Stimulated activated naive CD8-positive, alpha-beta T cell treated with anti-CD3 and anti-CD28 coated beads, Interleukin-15, Interleukin-2, amounts not matched to agents 100 ng/mL and 50 ng/mL, for 24 hours (primary cell): ENCODE measurements around the gene MOGAT1.
"Not testable (repeated sequence)": the region's sequence is repeated elsewhere in the genome, so short reads cannot be mapped to it uniquely, and the experiment has no call there.

Experiments used
- H3K27ac Mint-ChIP-seq: one replicate; pipeline ENCODE4 v1.8.0; 2021; ENCODE audit warnings: mild to moderate bottlenecking, mixed read lengths
- H3K27me3 Mint-ChIP-seq: one replicate; pipeline ENCODE4 v1.8.0; 2021; ENCODE audit warnings: mixed read lengths
- H3K36me3 Mint-ChIP-seq: one replicate; pipeline ENCODE4 v1.8.0; 2021; ENCODE audit warnings: low read depth, mixed read lengths
- H3K4me1 Mint-ChIP-seq: one replicate; pipeline ENCODE4 v1.8.0; 2021; ENCODE audit warnings: low read depth, mixed read lengths
- H3K4me3 Mint-ChIP-seq: one replicate; pipeline ENCODE4 v1.8.0; 2021; ENCODE audit warnings: mild to moderate bottlenecking, mixed read lengths
- H3K9me3 Mint-ChIP-seq: one replicate; pipeline ENCODE4 v1.8.0; 2021; ENCODE audit warnings: mixed read lengths

The MOGAT1 gene

DNA sequence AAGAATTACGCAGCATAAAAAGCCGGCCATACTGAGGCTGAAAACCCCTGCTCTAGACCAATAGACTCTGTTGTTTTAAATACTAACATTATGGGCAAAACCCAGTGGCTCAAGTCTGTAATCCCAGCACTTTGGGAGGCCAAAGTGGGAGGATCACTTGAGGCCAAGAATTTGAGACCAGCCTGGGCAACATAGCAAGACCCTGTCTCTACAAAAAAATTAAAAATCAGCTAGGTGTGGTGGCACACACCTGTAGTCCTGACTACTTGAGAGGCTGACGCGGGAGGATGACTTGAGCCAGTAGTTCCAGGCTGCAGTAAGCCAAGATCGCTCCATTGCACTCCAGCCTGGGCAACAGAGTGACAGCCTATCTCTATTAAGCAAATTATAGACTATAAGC is 84.1 kb downstream of the MOGAT1 start:
- H3K9me3 Mint-ChIP-seq, H3K27ac Mint-ChIP-seq, H3K4me1 Mint-ChIP-seq, H3K36me3 Mint-ChIP-seq, H3K27me3 Mint-ChIP-seq, H3K4me3 Mint-ChIP-seq: not testable (repeated sequence)

- Mint-ChIP-seq H3K27me3 (no peaks in the 10 kb centered on the region), H3K4me3 (no peak overlapping the region), H3K27ac (no peak overlapping the region), H3K4me1 (peaks cover 8% of the 10 kb centered on the region), H3K36me3 (no peaks in the 10 kb centered on the region), H3K9me3 (no peaks in the 10 kb centered on the region)
Measured at GRCh38 chr2:222756362-222756831, 84.9 kb downstream of the MOGAT1 start.

- H3K4me1 Mint-ChIP-seq = peaks cover 8% of the 10 kb centered on the region
- no peak overlapping the region for H3K27ac Mint-ChIP-seq
- peaks cover 2% of the 10 kb centered on the region for H3K27me3 Mint-ChIP-seq
- H3K4me3 Mint-ChIP-seq = no peak overlapping the region
- H3K9me3 Mint-ChIP-seq = no peaks in the 10 kb centered on the region
- no peaks in the 10 kb centered on the region for H3K36me3 Mint-ChIP-seq
Measured at GRCh38 chr2:222756951-222757650, 85.6 kb downstream of the MOGAT1 start.
